Endodermal cell (in vitro differentiated cells): Measurements from ENCODE around the gene IGFBP5. TPM values are rescaled to one million over a fixed set of nuclear protein-coding genes. Genes with fewer than 3 reads are reported as not detected.

ENCODE experiments used
- DNase-seq: peaks from one replicate; pipeline ENCODE4 v3.0.0-alpha.2; 2017
- H3K27ac ChIP-seq: 2 replicates; pipeline ENCODE4 v1.5.1; 2013; ENCODE audit warnings: mild to moderate bottlenecking, low read depth, low read length, moderate library complexity
- H3K27me3 ChIP-seq: 2 replicates; pipeline ENCODE4 v1.6.1; 2013; ENCODE audit warnings: mild to moderate bottlenecking, low read length, moderate library complexity; ENCODE audit not compliant: insufficient read depth, control insufficient read depth, poor library complexity, severe bottlenecking
- H3K36me3 ChIP-seq: 2 replicates; pipeline ENCODE4 v1.7.0; 2013; ENCODE audit warnings: mild to moderate bottlenecking, low read length, moderate library complexity; ENCODE audit not compliant: control insufficient read depth, insufficient read depth
- H3K4me1 ChIP-seq: one replicate; pipeline ENCODE4 v1.7.0; 2013; ENCODE audit warnings: low read length; ENCODE audit not compliant: control insufficient read depth, insufficient read depth
- H3K4me3 ChIP-seq: 2 replicates; pipeline ENCODE4 v1.5.1; 2013; ENCODE audit warnings: mild to moderate bottlenecking, low read length, moderate library complexity
- H3K9ac ChIP-seq: 2 replicates; pipeline ENCODE4 v1.6.1; 2013; ENCODE audit warnings: mild to moderate bottlenecking, low read length, moderate library complexity; ENCODE audit not compliant: poor library complexity, severe bottlenecking; ENCODE audit errors: extremely low read depth
- H3K9me3 ChIP-seq: 2 replicates; pipeline ENCODE4 v1.6.1; 2013; ENCODE audit warnings: mild to moderate bottlenecking, low read length, moderate library complexity; ENCODE audit not compliant: control insufficient read depth
- H3K27ac Mint-ChIP-seq: 2 replicates; pipeline ENCODE4 v1.8.0; 2020; ENCODE audit warnings: mixed read lengths
- H3K27me3 Mint-ChIP-seq: 2 replicates; pipeline ENCODE4 v1.8.0; 2021; ENCODE audit warnings: mild to moderate bottlenecking, mixed read lengths; ENCODE audit not compliant: insufficient read depth
- H3K36me3 Mint-ChIP-seq: 2 replicates; pipeline ENCODE4 v1.8.0; 2020; ENCODE audit warnings: low read depth, mixed read lengths
- H3K4me1 Mint-ChIP-seq: 2 replicates; pipeline ENCODE4 v1.8.0; 2020; ENCODE audit warnings: mixed read lengths
- H3K4me3 Mint-ChIP-seq: 2 replicates; pipeline ENCODE4 v1.8.0; 2020; ENCODE audit warnings: mild to moderate bottlenecking, moderate library complexity, mixed read lengths
- H3K9me3 Mint-ChIP-seq: 2 replicates; pipeline ENCODE4 v1.8.0; 2020; ENCODE audit warnings: mild to moderate bottlenecking, mixed read lengths
- WGBS, 2 experiments: methylation state at CpG; one replicate each; pipeline versions ENCODE4 v1.1.5 to v1.1.7; 2013; ENCODE audit warnings: missing lambda C conversion rate in 2 of 2, mixed read lengths in 1 of 2; ENCODE audit not compliant: insufficient coverage in 1 of 2, insufficient read length in 1 of 2; 5-methylcytosine and 5-hydroxymethylcytosine counted together
- total RNA-seq, 2 donors: library from RNA; stranded (reverse); fragmentation: NEBNext Ultra II Directional in 1 of 2; extraction: Animal tissue kit (Norgen Biotek cat#: 25700) in 1 of 2; gene quantifications; 2 replicates in 1 of 2; 3 replicates in 1 of 2; pipeline ENCODE4 v1.2.1, GENCODE V29; 2021
- TF ChIP-seq, protein P1 (sequence below): fragments of 200-600 bp; sonication (generic); conservative IDR thresholded peaks from 2 replicates; pipeline ENCODE4 v1.5.0; 2021; ENCODE audit warnings: antibody characterized with exemption, mild to moderate bottlenecking

The IGFBP5 gene
- total RNA-seq, 2 donors from 2014 or later: 3.6 to 8.9 TPM

GRCh38 chr2:216633616-216634369, 61.6 kb downstream of the IGFBP5 start:
- Mint-ChIP-seq H3K36me3 (no peaks in the 10 kb centered on the region), H3K9me3 (no peaks in the 10 kb centered on the region), H3K4me3 (peak overlapping the region; percentile 89), H3K27ac (no peak overlapping the region), H3K4me1 (peaks cover 46% of the 10 kb centered on the region), H3K27me3 (peaks cover 49% of the 10 kb centered on the region)
- H3K9ac ChIP-seq: peak overlapping the region; percentile 57
- peak overlapping the region; percentile 91 for H3K4me3 ChIP-seq
- H3K9me3 ChIP-seq: no peaks in the 10 kb centered on the region
- peaks cover 12% of the 10 kb centered on the region for H3K4me1 ChIP-seq
- H3K27me3 ChIP-seq: peaks cover 7% of the 10 kb centered on the region
- H3K36me3 ChIP-seq: no peaks in the 10 kb centered on the region
- H3K27ac ChIP-seq: peak overlapping the region; percentile 4
- TF ChIP-seq, protein P1, sequence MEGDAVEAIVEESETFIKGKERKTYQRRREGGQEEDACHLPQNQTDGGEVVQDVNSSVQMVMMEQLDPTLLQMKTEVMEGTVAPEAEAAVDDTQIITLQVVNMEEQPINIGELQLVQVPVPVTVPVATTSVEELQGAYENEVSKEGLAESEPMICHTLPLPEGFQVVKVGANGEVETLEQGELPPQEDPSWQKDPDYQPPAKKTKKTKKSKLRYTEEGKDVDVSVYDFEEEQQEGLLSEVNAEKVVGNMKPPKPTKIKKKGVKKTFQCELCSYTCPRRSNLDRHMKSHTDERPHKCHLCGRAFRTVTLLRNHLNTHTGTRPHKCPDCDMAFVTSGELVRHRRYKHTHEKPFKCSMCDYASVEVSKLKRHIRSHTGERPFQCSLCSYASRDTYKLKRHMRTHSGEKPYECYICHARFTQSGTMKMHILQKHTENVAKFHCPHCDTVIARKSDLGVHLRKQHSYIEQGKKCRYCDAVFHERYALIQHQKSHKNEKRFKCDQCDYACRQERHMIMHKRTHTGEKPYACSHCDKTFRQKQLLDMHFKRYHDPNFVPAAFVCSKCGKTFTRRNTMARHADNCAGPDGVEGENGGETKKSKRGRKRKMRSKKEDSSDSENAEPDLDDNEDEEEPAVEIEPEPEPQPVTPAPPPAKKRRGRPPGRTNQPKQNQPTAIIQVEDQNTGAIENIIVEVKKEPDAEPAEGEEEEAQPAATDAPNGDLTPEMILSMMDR: no peak
- WGBS, 2 experiments: 0% methylated on average over 33 to 71 of the region's 71 CpGs
- peak; percentile 84 for DNase-seq

- peak; percentile 94 for DNase-seq
- Mint-ChIP-seq H3K4me1 (peaks cover 46% of the 10 kb centered on the region), H3K27ac (peak within 1 kb of the TSS; percentile 96), H3K4me3 (peak within 1 kb of the TSS; percentile 89), H3K9me3 (no peaks in the 10 kb centered on the region), H3K27me3 (peaks cover 49% of the 10 kb centered on the region), H3K36me3 (no peaks in the 10 kb centered on the region)
- H3K27me3 ChIP-seq: peaks cover 7% of the 10 kb centered on the region
- peaks cover 12% of the 10 kb centered on the region for H3K4me1 ChIP-seq
- H3K4me3 ChIP-seq: peak within 1 kb of the TSS; percentile 91
- TF ChIP-seq, protein P1: peak; percentile 23
- peak within 1 kb of the TSS; percentile 93 for H3K27ac ChIP-seq
- peak within 1 kb of the TSS; percentile 57 for H3K9ac ChIP-seq
- 0 to 1% methylated on average over 26 to 70 of the region's 70 CpGs for WGBS, 2 experiments
- no peaks in the 10 kb centered on the region for H3K36me3 ChIP-seq
- H3K9me3 ChIP-seq: no peaks in the 10 kb centered on the region
Measured at GRCh38 chr2:216632952-216633615, 62.3 kb downstream of the IGFBP5 start, which contains the start of gene IGFBP2. Gene IGFBP2 (plus strand): TSS chr2:216633420. CDS start chr2:216633524, 104 bp downstream.

DNA sequence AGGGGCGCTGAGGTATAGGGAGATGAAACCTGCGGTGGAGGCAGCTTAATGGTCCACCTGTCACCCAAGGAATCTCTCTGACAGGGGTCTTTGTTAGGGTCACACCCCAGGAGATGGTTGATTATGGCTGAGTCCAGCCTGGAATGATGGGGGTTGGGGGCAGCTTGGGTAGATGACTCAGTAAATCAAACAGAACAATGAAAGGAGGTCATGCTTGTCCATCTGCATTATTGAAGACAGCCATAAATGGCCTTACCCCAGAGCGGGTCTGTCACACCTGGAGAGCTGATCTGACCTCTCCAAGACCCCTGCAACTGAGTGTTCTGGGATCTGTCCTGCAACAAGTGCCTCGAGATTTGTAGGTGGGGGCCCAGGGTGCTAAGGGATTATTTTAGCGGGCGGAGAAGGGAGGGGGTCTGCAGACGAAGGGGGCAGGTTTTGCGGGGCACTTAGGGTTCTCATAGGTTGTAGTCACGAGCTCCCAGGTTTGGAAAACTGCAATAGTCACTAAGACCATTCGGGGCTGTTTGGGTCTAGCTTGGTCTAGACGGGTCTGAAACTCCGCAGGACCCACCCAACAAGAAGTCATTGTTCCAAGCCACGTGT, 62.9 kb downstream of the IGFBP5 start:
- Histone ChIP-seq H3K4me1 (peaks cover 12% of the 10 kb centered on the region), H3K36me3 (no peaks in the 10 kb centered on the region), H3K9ac (no peak overlapping the region), H3K9me3 (no peaks in the 10 kb centered on the region), H3K27me3 (peaks cover 7% of the 10 kb centered on the region), H3K4me3 (peak overlapping the region; percentile 83), H3K27ac (peak overlapping the region; percentile 93)
- TF ChIP-seq, protein P1: no peak
- Mint-ChIP-seq H3K27ac (peak overlapping the region; percentile 96), H3K4me3 (peak overlapping the region; percentile 83), H3K9me3 (no peaks in the 10 kb centered on the region), H3K4me1 (peaks cover 45% of the 10 kb centered on the region), H3K27me3 (peaks cover 48% of the 10 kb centered on the region), H3K36me3 (no peaks in the 10 kb centered on the region)
- WGBS, 2 experiments: 18 to 30% methylated on average over 11 to 13 of the region's 13 CpGs
- DNase-seq: no peak
